Measurements from ENCODE around the gene SLC13A1.

The SLC13A1 gene

GRCh38 chr7:123215350-123215749 lies 15.6 kb upstream of the SLC13A1 start:
- Histone ChIP-seq H3K27me3 (no peaks in the 10 kb centered on the region), H3K4me3 (ENCODE audit: low read depth, low read length) (no peak overlapping the region), H3K9me3 (no peaks in the 10 kb centered on the region; the same call in 1 of the 2 replicates), H3K36me3 (no peaks in the 10 kb centered on the region), H3K4me1 (peaks cover 3% of the 10 kb centered on the region)
- TF ChIP-seq, protein P1, sequence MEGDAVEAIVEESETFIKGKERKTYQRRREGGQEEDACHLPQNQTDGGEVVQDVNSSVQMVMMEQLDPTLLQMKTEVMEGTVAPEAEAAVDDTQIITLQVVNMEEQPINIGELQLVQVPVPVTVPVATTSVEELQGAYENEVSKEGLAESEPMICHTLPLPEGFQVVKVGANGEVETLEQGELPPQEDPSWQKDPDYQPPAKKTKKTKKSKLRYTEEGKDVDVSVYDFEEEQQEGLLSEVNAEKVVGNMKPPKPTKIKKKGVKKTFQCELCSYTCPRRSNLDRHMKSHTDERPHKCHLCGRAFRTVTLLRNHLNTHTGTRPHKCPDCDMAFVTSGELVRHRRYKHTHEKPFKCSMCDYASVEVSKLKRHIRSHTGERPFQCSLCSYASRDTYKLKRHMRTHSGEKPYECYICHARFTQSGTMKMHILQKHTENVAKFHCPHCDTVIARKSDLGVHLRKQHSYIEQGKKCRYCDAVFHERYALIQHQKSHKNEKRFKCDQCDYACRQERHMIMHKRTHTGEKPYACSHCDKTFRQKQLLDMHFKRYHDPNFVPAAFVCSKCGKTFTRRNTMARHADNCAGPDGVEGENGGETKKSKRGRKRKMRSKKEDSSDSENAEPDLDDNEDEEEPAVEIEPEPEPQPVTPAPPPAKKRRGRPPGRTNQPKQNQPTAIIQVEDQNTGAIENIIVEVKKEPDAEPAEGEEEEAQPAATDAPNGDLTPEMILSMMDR (IDR thresholded peaks at IDR 0.05; ENCODE audit: low read depth, low read length): no peak
- DNase-seq: no peak

- no peak for DNase-seq
- H3K27me3 ChIP-seq: no peaks in the 10 kb centered on the region
- no peaks in the 10 kb centered on the region for H3K36me3 ChIP-seq
- TF ChIP-seq, protein P1 (IDR thresholded peaks at IDR 0.05; ENCODE audit: low read depth, low read length): no peak
- H3K4me1 ChIP-seq: peaks cover 16% of the 10 kb centered on the region
- no peaks in the 10 kb centered on the region; the same call in 1 of the 2 replicates for H3K9me3 ChIP-seq
- no peak overlapping the region for H3K4me3 ChIP-seq (ENCODE audit: low read depth, low read length)
Measured at GRCh38 chr7:123211545-123211944, 11.8 kb upstream of the SLC13A1 start.

GRCh38 chr7:123210986-123211385 lies 11.2 kb upstream of the SLC13A1 start:
- DNase-seq: no peak
- Histone ChIP-seq H3K27me3 (no peaks in the 10 kb centered on the region), H3K4me3 (ENCODE audit: low read depth, low read length) (no peak overlapping the region), H3K36me3 (no peaks in the 10 kb centered on the region), H3K9me3 (no peaks in the 10 kb centered on the region), H3K4me1 (peaks cover 16% of the 10 kb centered on the region)
- TF ChIP-seq, protein P1 (IDR thresholded peaks at IDR 0.05; ENCODE audit: low read depth, low read length): no peak

DNA sequence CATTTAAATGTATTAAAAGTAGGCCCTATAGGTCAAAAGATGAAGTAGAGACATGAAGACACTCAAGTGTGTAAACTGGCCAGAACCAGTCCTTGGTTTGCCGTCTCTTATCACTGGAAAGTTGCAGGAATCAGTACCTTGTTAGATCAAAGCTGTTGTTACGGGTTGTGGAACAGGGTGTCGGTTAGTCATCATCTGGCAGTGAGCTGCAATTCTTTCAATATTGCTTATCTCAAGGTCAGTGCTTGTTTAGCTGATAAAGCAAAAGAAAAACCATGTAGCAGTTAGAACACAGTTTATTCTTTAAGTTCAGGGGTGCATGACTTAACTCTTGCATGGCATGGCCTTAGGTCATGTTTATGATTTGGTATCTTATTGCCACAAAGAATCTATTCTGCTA lies 10.0 kb upstream of the SLC13A1 start:
- no peak for DNase-seq
- no peaks in the 10 kb centered on the region for H3K36me3 ChIP-seq
- TF ChIP-seq, protein P1 (IDR thresholded peaks at IDR 0.05; ENCODE audit: low read depth, low read length): no peak

GRCh38 chr7:123208793-123209192 lies 9.0 kb upstream of the SLC13A1 start:
- Histone ChIP-seq H3K27me3 (no peaks in the 10 kb centered on the region), H3K9me3 (no peaks in the 10 kb centered on the region), H3K36me3 (no peaks in the 10 kb centered on the region), H3K4me1 (peaks cover 16% of the 10 kb centered on the region), H3K4me3 (ENCODE audit: low read depth, low read length) (no peak overlapping the region)
- TF ChIP-seq, protein P1 (IDR thresholded peaks at IDR 0.05; ENCODE audit: low read depth, low read length): peak; percentile 84
- DNase-seq: peak; percentile 36

More for the DNA sequence above, 10.0 kb upstream of the SLC13A1 start:
- Histone ChIP-seq H3K27me3 (no peaks in the 10 kb centered on the region), H3K4me3 (ENCODE audit: low read depth, low read length) (no peak overlapping the region), H3K9me3 (no peaks in the 10 kb centered on the region), H3K4me1 (peaks cover 16% of the 10 kb centered on the region)

DNA sequence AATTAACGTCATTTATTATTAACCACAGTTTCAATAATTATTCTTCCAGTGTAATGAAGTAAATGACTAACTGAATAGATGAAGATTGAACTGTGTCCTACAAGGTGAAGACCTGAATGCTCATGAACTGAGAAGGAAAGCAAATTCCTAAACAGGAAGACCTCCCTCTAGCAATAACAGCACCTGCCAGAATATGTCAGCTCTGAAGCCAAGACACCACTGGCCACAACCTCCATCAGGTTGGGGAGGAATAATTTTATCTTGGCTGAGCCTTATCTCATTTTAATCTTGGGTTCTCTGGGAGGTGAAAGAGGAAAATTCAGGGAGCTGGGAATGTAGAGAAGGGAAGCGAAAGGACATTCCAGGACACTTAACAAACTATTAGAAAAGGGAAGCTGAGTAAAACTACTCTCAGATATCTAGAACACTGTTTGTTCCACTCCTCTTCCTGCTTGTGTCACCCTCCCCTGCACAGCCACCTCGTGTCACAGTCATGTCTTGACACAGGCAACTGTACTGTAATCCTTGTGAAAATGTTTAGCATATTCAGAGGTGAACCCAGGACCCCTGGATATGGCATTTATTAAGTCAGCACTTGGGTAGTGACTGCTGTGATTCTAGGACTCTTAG lies 4.6 kb upstream of the SLC13A1 start:
- Histone ChIP-seq H3K4me3 (ENCODE audit: low read depth, low read length) (no peak overlapping the region), H3K4me1 (peaks cover 7% of the 10 kb centered on the region; the same call in 1 of the 2 replicates), H3K36me3 (no peaks in the 10 kb centered on the region), H3K9me3 (no peaks in the 10 kb centered on the region), H3K27me3 (no peaks in the 10 kb centered on the region)
- TF ChIP-seq, protein P1 (IDR thresholded peaks at IDR 0.05; ENCODE audit: low read depth, low read length): no peak
- no peak for DNase-seq
